Activated effector memory CD4-positive, alpha-beta T cell treated with anti-CD3 and anti-CD28 coated beads, Interleukin-2, amount 50 U/mL, for 16 hours (primary cell): ENCODE measurements around the gene TTC28.
"Not testable (repeated sequence)": the region's sequence is repeated elsewhere in the genome, so short reads cannot be mapped to it uniquely, and the experiment has no call there.

Experiments
- DNase-seq: peaks from one replicate; pipeline ENCODE4 v3.0.0-alpha.2; 2020

TTC28 gene

GRCh38 chr22:28220626-28221363, 458.8 kb downstream of the TTC28 start:
- DNase-seq = no peak

GRCh38 chr22:28217277-28217676, 462.4 kb downstream of the TTC28 start:
- DNase-seq = no peak

- DNase-seq = not testable (repeated sequence)
These were observed 464.9 kb downstream of the TTC28 start for GRCh38 chr22:28214750-28215149.

- DNase-seq = not testable (repeated sequence)
These were observed 470.2 kb downstream of the TTC28 start for GRCh38 chr22:28209457-28209856.

- DNase-seq = no peak
These were observed 470.9 kb downstream of the TTC28 start for GRCh38 chr22:28208787-28209186.

- DNase-seq = no peak
These were observed 471.6 kb downstream of the TTC28 start for GRCh38 chr22:28208036-28208435.

- no peak for DNase-seq
These were observed 472.2 kb downstream of the TTC28 start for GRCh38 chr22:28207281-28208030.

GRCh38 chr22:28205926-28206325, 473.7 kb downstream of the TTC28 start:
- no peak for DNase-seq

- DNase-seq = no peak
These were observed 475.3 kb downstream of the TTC28 start for GRCh38 chr22:28204382-28204781.

GRCh38 chr22:28203286-28203685, 476.4 kb downstream of the TTC28 start:
- no peak for DNase-seq

- no peak for DNase-seq
These were observed 480.9 kb downstream of the TTC28 start for GRCh38 chr22:28198692-28199091.

GRCh38 chr22:28191571-28191970, 488.1 kb downstream of the TTC28 start:
- not testable (repeated sequence) for DNase-seq

- DNase-seq = no peak
These were observed 491.3 kb downstream of the TTC28 start for GRCh38 chr22:28188178-28188879.

GRCh38 chr22:28187612-28188011, 492.0 kb downstream of the TTC28 start:
- DNase-seq = no peak

- DNase-seq = no peak
These were observed 493.0 kb downstream of the TTC28 start for GRCh38 chr22:28186641-28187040.

GRCh38 chr22:28185130-28185529, 494.5 kb downstream of the TTC28 start:
- no peak for DNase-seq

- no peak for DNase-seq
These were observed 496.4 kb downstream of the TTC28 start for GRCh38 chr22:28183078-28183860.

GRCh38 chr22:28180804-28181731, 498.6 kb downstream of the TTC28 start:
- DNase-seq = no peak

GRCh38 chr22:28179392-28179791, 500.2 kb downstream of the TTC28 start:
- DNase-seq = no peak

GRCh38 chr22:28175730-28176492, 503.7 kb downstream of the TTC28 start:
- no peak for DNase-seq

- no peak for DNase-seq
These were observed 505.1 kb downstream of the TTC28 start for GRCh38 chr22:28174509-28174908.
